Activated CD8-positive, alpha-beta memory T cell treated with anti-CD3 and anti-CD28 coated beads, Interleukin-2, amount 50 U/mL, for 48 hours (primary cell): ENCODE results near the gene SHANK1.

Source experiments
- DNase-seq: peaks from one replicate; pipeline ENCODE4 v3.0.0-alpha.2; 2020

Gene SHANK1

DNA sequence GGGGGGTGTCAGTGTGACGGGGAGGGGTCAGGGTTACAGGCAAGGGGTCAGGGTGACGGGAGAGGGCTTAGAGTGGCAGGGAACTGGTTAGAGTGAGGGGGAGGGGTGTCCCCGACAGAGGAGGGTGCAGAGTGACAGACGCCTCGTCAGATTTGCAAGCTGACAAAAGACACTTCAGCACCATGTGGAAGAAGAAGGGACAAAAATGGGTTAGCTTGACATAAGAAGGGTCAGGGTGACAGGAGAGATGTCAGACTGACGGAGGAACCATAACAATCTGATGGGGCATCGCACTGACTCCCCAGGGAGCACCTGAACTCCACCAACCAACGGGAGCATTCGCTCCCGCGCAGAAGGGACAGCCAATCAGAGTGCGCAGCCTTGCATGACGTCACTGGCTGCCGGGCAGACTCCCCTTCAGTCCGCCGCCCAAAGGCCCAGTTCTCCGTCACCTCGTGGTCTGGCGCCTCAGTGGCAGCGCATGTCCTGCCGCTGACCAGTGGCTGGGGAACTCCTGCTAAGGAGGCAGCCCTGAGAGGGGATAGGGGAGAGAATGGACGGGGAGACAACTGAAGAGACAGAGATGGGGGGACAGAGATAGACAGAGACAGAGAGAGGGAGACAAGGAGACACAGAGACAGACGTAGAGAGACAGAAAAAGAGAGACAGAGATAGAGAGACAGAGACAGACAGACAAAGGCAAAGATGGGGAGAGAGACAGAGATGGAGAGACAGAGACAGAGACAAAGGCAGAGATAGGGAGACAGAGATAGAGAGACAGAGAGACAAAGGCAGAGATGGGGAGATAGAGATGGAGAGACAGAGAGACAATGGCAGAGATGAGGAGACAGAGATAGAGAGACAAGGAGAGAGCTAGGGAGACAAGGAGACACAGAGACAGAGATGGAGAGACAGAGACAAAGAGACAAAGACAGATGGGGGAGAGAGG lies 40.2 kb downstream of the SHANK1 start:
- DNase-seq, result peak; percentile 94

DNA sequence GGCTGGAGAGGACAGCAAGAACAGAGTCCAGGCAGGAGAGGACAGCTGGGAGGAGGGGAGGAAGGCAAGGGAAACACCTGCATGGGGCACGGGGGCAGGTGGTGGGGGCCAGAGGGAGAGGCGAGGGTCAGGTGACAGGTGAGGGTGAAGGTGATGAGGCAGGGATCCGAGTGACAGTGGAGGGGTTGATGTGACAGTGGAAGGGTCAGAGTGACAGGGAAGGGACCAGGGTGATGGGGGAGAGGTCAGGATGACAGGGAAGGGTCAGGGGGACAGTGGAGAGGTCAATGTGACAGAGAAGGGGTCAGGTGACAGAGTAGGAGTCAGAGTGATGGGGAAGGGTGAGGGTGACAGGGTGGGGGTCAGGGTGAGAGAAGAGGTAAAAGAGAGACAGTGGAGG lies 41.3 kb downstream of the SHANK1 start:
- DNase-seq, result no peak

DNA sequence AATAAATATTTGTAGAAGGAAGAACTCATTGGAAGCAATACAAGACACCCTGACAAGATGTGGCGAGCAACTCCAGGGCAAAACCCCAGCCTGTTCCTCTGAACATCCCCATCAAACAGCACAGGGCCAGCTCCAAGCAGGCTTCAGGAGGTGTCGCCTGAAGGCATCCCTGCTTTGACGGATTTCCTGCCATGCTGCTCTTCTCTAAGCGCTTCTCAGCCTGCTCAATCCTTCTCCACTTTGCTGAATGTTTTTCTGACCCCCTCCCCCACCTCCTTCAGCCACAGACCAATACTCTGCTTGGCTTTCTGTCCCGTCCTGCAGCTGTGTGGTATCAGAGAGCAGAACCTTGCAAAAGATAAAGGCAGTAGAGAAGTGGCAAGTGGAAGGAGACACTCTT lies 42.0 kb downstream of the SHANK1 start:
- no peak for DNase-seq

DNA sequence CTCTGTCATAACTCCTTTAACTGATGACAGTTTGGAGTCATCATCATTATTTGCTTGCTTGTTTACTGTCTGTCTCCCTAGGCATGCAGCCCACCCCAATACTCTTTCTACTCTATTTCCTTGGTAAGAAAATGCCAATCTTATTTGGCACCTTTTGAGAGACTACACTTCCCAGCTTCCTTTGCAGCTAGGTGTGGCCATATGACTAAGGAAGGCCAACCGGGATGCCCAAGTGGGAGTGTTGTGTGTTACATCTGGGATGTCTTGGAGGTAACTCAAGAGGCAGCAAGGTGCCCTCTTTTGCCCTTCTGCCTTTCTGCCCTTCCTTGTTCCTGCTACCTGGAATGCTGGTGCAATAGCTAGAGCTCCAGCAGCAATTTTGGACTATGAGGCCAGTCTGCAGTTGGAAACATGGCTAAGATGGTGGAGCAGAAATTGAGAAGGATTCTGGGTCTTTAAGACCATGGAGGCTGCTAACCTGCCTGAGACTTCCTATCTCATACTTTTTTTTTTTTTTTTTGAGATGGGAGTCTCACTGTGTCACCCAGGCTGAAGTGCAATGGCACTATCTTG lies 42.9 kb downstream of the SHANK1 start:
- DNase-seq, result no peak

DNA sequence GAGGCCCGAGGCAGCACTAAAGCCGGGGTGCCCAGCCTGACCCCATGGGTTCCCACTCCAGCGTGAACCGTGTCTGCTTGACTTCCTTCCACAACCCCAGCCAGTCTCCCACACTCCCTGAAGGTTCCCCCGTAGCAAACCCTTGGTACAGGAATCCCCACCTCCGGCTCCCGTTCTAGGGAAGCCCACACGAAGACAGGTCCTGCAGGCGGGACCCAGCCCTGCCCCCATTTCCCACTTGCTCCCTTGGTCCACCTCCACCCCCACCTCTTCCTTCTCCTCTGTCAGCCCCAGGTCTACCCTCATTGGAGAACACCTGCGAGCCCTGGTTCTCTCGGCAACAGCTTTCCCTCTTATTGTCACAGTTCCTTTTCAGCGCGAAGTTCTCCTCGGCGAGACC lies 46.5 kb downstream of the SHANK1 start:
- no peak for DNase-seq

DNA sequence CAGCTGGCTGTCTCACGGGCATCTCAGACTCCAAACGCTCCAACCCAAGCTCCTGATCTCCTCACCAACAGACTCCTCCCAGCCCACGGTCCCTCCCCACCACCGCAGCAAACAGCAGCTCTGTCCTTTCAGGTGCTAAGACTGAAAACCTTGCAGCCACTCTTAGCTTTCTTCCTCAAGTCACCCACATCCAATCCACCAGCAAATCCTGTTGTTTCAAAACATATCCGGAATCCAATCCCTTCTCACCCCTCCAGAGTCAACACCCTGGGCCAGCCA lies 49.6 kb downstream of the SHANK1 start:
- no peak for DNase-seq

DNA sequence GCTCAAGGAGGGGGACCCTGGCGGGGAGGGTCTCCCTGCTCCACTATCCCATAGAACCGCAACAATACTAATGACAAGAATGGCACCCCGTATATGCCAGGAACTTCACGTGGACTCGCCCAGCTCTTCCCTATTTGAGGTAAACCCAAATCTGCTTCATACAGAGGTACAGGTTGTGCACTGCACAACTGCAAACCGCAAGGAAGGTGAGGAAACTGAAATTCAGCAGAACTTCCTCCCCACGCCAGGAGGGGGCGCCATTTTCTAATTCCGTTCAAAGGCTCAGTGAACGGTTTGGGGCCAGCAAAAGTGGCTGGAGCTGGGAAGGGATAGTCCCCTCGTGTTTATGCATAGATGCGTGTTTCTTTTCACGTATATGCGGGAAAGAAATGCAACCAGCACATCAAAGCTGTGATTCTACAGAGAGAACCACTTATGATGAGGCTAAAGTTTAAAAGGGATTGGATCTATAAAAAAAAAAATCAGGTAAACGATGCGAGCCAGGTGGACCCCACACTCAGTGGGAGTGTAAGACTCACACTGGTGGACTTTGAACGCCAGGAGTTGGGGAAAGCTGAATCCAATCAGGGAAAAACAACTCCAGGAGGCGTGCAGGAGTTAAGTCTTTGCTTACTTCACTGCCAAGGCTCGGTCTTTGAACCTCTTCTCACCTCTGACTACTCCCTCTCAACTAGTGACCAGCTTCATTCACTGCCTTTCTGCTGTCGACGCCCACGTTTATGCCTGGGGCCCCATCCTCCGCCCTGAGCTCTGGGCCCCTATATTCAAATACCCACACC lies 50.1 kb downstream of the SHANK1 start:
- peak; percentile 85 for DNase-seq

DNA sequence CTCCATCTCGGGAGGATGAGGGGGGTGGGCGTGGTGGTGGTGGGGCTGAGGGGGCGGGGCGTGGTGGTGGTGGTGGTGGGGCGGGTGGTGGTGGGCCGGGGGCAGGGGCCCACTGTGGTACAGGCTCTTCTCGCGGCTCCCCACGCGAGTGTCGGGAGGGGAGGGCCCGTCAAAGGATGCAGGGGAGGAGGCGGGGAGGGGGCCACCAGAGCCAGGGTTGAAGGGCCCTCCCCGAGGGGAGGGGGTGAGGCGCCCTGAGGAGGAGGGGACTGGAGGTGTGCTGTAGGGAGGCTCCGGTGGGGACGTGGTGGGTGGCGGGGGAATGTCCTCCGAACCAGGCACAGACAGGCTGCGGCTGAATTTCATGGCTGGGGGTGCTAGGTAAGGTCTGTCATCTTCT lies 50.7 kb downstream of the SHANK1 start:
- no peak for DNase-seq

DNA sequence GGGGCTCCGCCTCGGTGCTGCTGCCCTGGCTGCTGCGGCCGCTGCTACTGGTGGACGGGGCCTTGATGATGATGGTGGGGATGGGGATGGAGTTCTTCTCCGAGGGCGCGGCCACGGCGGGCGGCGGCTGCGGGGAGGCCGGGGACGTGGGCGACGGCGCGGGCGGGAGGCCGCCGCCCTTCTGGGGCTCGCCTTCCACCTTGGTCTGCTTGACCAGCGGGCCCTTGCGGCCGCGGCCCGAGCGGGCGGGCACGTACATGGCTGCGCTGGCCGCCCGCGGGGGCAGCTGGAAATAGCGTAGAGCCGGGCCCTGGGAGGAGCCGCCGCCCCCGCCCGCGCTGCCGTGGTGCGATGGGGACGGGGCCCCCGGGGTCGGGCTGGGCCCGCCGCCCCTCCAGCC lies 51.2 kb downstream of the SHANK1 start:
- no peak for DNase-seq

DNA sequence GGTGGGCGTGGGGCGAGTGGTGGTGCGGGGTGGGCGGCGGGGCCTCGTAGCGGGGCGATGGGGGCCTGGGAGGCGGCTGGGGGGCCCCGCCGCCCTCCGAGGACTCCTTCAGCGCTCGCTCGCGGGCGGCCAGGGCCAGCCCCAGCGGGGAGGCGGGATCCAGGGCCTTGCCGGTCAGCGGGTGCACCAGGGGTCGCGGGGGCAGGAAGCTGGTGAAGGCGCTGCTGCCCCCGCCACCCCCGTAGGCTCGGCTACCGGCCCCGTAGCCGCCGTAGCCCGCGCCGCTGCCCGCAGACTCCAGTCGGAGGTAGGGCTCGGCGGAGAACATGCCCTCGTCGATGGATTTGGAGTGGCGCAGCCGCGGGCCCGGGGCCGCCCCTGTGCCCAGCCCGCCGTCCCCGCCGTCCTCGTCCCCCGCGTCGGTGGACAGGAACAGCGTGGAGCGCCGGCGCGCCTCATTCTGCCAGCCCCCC lies 51.8 kb downstream of the SHANK1 start:
- no peak for DNase-seq

DNA sequence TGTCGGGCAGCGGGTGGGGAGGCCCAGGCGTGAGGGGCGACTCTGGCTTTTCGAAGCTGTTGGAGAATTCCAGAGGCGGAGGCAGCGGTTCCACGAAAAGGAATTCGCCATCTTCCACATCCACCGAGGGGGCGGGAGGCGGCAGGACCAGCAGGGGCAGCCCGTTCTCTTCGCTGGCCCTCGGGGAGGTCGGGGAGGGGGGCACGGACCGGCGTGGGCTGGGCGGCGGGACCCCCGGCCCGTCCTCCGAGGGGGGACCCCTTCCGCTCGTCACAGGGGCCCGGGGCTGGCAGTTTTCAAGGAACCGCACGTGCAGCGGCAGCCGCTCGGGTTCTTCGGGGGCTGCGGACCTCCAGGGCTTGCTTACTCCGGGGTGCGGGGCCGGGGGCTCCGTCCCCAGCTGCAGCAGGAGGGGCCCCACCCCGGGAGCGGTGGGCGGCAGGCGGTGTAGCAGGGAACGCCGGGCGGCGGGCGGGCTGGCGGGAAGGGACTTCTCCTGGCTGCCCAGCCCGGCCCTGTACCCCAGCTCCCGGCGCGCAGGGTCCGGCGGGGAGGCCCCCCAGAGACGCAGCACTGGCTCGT lies 52.3 kb downstream of the SHANK1 start:
- no peak for DNase-seq

DNA sequence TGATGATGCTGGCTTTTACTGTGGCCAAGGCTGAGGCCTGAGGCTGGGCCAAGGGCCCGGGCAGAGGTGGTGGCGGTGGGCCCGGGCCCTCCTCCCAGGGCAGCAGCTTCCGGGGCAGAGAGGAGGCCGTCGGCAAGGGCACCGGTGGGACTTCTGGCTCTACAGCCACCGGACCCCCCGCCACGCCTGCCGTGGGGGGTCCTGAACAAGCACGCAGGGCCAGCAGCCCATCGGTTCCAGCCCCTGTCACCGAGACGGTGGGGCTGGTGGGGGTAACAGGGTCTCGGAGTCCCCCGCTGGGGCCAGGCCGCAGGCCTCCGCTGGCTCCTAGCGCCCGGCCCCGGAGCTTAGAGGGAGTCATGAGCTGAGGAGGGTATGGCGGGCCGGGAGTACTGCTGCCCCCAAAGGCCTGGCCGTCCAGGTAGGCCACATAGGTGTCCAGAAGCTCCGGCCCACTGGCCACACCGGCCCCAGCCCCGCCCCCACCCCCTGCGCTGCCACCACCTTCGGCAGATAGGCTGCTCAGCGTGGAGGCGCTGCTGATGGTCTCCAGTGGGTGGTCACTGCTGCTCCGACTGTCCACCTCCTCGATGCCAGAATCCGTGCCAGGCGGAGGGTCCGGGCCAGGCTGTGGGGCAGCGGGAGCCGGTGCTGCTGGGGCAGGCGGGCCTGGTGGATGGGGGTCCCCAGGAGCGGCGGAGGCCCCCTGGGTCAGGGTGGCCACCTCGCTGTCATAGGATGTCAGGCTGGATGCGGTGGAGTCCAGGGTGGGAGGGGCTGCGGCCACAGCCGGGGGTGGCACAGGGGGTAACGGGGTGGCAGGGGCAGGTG lies 53.0 kb downstream of the SHANK1 start:
- DNase-seq, result no peak

DNA sequence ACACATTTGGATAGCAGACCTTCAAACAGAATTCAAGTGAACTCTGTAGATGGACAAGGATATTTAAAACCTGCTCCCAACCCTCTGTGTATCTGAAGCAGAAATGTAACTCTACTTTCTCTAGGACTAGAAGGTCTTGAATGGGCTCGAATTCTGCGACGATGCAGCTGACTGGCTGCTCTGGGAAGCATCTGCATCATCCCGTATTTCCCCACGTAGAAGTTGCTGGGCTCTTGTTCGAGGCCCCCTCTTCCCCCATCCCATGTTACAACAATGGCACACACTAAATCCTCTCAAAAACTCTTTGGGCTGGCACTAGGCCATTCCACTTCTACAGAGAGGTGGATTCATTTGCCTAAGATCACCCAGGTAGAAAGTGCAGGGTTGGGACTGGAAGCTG lies 55.4 kb downstream of the SHANK1 start:
- no peak for DNase-seq

DNA sequence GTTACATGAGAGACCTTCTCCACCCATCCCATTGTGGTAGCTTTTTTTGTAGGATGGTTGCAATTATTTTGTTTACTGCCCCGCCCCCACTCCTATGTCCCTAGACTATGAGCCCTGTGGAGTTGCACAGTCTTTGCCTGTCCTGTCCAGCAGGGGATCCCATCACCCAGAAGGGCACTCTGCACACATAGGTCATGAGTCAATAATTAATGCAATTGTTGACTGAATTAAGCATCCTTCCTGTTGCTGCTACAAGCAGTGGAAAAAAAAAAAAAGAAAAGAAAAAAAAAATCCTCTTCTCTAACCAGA lies 56.2 kb downstream of the SHANK1 start:
- DNase-seq, result no peak

DNA sequence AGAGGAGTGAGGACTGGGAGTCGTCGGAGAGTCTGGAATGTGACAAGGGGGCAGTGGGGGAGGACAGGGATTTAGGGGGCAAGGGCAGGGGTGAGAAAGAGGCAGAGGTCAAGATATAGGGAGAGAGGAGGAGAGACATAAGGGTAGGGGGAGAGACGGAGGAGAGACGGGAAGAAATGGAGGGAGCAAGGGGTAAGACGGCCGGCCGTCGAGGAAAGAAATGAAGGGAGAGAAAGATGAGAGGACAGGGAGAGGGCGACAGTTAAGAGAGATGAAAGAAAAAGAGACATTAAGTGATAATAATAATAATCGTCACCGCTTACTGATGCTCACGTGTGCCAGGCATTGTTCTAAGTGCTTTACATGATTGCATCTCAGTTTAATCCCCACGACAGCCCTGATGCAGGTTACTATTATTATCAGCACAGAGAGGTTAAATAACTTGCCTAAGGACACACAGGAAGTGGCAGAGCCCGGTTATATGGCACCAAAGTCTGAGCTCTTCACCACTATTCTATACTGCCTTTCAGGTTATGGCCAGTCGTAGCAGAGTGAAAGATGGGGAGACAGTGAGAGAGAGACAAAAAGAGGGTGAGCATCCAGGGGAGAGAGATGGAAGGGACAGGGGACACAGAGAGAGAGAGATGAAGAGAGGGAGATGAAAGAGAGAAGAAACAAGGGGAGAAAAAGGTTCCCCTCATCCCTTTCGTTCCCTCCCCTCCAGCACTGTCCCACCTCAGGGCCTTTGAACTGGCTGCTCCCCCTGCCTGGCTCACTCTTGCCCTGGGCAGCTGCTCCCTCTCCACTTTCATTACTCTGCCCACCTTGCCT lies 56.7 kb downstream of the SHANK1 start:
- no peak for DNase-seq

DNA sequence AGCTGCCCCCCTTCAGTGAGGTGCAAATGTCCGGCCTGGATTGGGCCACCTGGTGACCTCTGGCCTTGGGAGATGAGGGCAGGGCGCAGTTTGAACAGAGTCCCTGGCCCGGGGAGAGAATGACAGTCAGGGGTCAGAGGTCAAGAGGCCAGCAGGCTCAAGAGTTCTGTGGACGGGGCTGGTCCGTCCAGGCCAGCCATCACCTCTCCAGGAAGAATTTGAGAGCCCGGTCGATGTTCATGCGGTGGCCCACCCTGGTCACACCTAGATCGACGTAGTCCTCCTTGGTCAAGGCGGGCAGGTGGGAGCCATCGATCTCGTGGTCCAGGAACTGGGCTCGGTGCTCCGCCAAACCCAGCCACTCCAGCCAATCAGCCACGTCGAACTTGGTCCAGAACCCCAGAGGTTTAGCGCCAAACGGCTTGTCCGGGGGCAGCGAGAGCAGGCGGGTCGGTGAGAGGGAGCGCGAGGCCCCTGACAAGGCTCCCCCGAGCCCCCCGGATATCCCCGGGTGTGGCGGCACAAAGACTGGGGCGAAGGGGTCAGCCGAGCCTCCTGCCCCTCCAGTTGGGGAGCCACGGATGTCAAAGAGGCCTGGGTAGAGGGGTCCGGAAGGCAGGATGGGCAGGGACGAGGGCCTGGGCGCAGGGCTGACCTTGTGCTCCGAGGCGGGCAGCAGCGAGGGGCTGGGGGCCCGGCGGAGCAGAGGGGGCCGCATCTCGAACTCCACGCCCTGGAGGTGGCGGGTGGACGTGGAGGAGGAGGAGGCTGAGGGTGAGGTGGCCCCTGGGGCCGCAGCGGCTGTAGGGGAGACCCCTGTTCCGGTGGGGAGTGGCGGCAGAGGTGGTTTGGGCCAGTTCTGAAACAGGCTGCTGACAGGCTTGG lies 57.6 kb downstream of the SHANK1 start:
- no peak for DNase-seq

DNA sequence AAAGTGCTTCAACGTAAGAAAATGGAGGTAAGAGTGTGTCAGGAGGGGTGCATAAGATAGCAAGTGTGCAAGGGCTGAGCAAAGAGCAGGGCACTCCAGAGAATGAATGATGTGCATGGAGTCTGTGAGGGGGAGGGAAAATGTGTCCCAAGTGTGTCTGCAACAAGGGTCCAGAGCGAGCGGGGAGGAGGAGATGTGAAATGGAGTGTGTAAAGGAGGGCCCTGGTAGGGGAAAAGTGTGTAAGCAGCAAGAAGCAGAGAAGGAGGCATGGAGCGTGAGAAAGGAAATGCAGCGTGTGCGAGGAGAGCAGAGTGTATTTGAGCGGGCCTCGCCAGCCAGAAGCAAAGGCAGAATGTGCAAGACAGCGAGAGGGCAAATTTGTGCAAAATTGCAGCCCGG lies 58.6 kb downstream of the SHANK1 start:
- no peak for DNase-seq

DNA sequence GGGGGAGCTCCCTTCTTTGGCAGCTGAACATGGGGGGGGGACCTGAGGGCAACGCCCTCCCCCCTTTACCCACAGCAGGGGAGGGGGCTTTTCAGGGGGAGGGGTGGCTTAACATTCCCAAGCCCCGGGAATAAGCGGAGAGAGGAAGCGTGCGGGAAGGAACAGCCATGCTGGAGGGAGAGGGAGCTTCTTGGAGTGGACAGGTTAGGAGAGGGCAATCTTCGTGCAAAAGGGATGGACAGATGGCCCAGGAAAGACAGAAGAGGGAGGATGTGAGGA lies 59.6 kb downstream of the SHANK1 start:
- DNase-seq, result no peak

DNA sequence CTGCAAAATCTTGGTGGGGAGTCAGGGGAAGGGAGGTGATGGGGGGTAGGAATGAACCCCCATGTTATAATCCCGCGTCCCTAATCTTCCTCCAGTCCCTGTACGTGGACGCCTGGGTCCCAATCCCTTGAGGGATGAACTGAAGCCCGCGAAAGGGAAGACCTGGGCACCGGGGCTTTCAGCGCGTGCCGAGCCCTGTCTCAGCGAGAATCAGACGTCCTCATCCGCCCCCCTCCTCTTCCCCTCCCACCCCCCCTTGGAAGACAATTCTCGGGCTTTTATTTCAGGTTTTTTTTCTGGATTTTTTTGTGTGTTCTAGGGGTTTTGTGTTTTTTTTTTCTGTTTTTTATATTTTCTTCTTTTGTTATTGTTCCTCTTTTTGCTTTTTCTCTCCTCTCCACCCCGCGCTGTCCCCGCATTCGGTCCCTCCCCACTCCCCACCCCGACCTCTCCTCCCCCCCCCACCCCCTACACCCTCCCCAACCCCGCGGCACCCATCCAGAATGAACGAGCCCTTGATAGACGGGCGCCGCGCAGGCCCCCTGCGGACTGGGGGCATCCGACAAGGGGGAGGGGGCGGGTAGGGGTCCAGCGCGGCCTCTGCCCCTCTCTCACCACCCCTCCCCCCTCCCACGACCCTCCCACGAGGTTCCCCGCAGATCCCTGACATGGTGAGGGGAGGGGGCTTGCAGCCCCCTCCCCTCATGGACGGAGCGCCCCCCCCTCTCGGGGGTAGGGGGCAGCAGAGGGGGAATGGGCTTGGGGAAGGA lies 60.1 kb downstream of the SHANK1 start:
- DNase-seq, result no peak
